ENCODE measurements around the gene NRCAM. TPM values are rescaled to one million over a fixed set of nuclear protein-coding genes. Genes with fewer than 3 reads are reported as not detected.

The NRCAM gene
- total RNA-seq, 1 experiment from 2014 or later: 40.3 TPM

GRCh38 chr7:108127461-108127860 lies 328.8 kb downstream of the NRCAM start:
- Histone ChIP-seq H2AFZ (no peak overlapping the region), H4K20me1 (ENCODE audit: insufficient read depth) (no peaks in the 10 kb centered on the region), H3K4me2 (no peak overlapping the region), H3F3A (ENCODE audit: insufficient read depth, low read depth) (no peaks in the 10 kb centered on the region), H3K4me3 (no peak overlapping the region), H3K9me2 (ENCODE audit: insufficient read depth) (no peaks in the 10 kb centered on the region), H3K79me2 (ENCODE audit: low read depth) (no peaks in the 10 kb centered on the region), H3K27ac (no peak overlapping the region), H3K9me3 (ENCODE audit: insufficient read depth, low read depth) (no peaks in the 10 kb centered on the region), H3K4me1 (replicated peaks; ENCODE audit: insufficient read depth) (no peaks in the 10 kb centered on the region), H3K27me3 (ENCODE audit: insufficient read depth, low read depth) (no peaks in the 10 kb centered on the region), H3K36me3 (ENCODE audit: low read depth) (no peaks in the 10 kb centered on the region)
- no TSS peak for BruUV-seq (replicated peaks)
- intact Hi-C loops (cut with micrococcal nuclease; ENCODE audit: unreplicated experiment): no loop called here
- ChIA-PET POLR2A (ENCODE audit: unreplicated experiment) (no interaction called here), CTCF (no interaction called here)
- no peak for DNase-seq
- TF ChIP-seq, protein P1, sequence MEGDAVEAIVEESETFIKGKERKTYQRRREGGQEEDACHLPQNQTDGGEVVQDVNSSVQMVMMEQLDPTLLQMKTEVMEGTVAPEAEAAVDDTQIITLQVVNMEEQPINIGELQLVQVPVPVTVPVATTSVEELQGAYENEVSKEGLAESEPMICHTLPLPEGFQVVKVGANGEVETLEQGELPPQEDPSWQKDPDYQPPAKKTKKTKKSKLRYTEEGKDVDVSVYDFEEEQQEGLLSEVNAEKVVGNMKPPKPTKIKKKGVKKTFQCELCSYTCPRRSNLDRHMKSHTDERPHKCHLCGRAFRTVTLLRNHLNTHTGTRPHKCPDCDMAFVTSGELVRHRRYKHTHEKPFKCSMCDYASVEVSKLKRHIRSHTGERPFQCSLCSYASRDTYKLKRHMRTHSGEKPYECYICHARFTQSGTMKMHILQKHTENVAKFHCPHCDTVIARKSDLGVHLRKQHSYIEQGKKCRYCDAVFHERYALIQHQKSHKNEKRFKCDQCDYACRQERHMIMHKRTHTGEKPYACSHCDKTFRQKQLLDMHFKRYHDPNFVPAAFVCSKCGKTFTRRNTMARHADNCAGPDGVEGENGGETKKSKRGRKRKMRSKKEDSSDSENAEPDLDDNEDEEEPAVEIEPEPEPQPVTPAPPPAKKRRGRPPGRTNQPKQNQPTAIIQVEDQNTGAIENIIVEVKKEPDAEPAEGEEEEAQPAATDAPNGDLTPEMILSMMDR (conservative IDR thresholded peaks at IDR 0.05): no peak
- no peak for TF ChIP-seq EZH2 (IDR thresholded peaks at IDR 0.05; ENCODE audit: low read depth)

DNA sequence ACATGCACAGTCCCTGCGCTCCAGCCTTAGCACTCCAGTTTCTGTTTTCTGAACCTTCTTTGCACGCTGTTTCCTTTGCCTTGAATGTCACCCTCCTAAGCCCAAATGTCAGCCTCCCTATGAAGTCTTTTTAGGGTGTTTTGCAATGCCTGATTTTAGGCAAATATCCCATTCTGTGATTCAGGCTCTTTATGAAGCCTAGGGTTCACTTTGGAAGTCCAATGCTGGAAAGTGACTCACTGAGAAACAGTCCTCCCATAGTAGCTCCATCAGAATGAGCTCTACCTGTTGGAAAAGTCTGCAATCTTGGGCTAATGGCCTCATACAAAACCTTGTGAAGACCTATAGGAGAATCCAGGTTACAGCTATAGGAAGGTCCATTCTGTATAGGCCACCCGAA lies 331.4 kb downstream of the NRCAM start:
- no peak for DNase-seq
- Histone ChIP-seq H3K9me2 (ENCODE audit: insufficient read depth) (no peaks in the 10 kb centered on the region), H2AFZ (no peak overlapping the region), H3K27me3 (ENCODE audit: insufficient read depth, low read depth) (no peaks in the 10 kb centered on the region), H4K20me1 (ENCODE audit: insufficient read depth) (no peaks in the 10 kb centered on the region), H3F3A (ENCODE audit: insufficient read depth, low read depth) (no peaks in the 10 kb centered on the region), H3K4me3 (no peak overlapping the region), H3K79me2 (ENCODE audit: low read depth) (no peaks in the 10 kb centered on the region), H3K27ac (no peak overlapping the region), H3K4me1 (replicated peaks; ENCODE audit: insufficient read depth) (no peaks in the 10 kb centered on the region), H3K4me2 (no peak overlapping the region), H3K9me3 (ENCODE audit: insufficient read depth, low read depth) (no peaks in the 10 kb centered on the region), H3K36me3 (ENCODE audit: low read depth) (no peaks in the 10 kb centered on the region)
- BruUV-seq (replicated peaks): no TSS peak
- ChIA-PET POLR2A (ENCODE audit: unreplicated experiment) (no interaction called here), CTCF (no interaction called here)
- TF ChIP-seq, protein P1 (conservative IDR thresholded peaks at IDR 0.05): no peak
- TF ChIP-seq EZH2 (IDR thresholded peaks at IDR 0.05; ENCODE audit: low read depth): no peak
- intact Hi-C loops (cut with micrococcal nuclease; ENCODE audit: unreplicated experiment): no loop called here

GRCh38 chr7:108122181-108122580 lies 334.1 kb downstream of the NRCAM start:
- H4K20me1 ChIP-seq (ENCODE audit: insufficient read depth): no peaks in the 10 kb centered on the region
- H3K79me2 ChIP-seq (ENCODE audit: low read depth): no peaks in the 10 kb centered on the region
- no peaks in the 10 kb centered on the region for H3F3A ChIP-seq (ENCODE audit: insufficient read depth, low read depth)
- no TSS peak for BruUV-seq (replicated peaks)
- intact Hi-C loops (cut with micrococcal nuclease; ENCODE audit: unreplicated experiment): no loop called here
- no peak overlapping the region for H3K27ac ChIP-seq
- H2AFZ ChIP-seq: no peak overlapping the region
- no peak for TF ChIP-seq EZH2 (IDR thresholded peaks at IDR 0.05; ENCODE audit: low read depth)
- TF ChIP-seq, protein P1 (conservative IDR thresholded peaks at IDR 0.05): no peak
- ChIA-PET CTCF (interaction anchor here (0.6 kb wide), 1 partner anchor 16 kb away, joined by 5 read pairs; no protein-coding TSS in a partner anchor), POLR2A (ENCODE audit: unreplicated experiment) (no interaction called here)
- H3K36me3 ChIP-seq (ENCODE audit: low read depth): no peaks in the 10 kb centered on the region
- no peaks in the 10 kb centered on the region for H3K27me3 ChIP-seq (ENCODE audit: insufficient read depth, low read depth)
- H3K9me2 ChIP-seq (ENCODE audit: insufficient read depth): no peaks in the 10 kb centered on the region
- no peak overlapping the region for H3K4me3 ChIP-seq
- DNase-seq: no peak
- no peak overlapping the region for H3K4me2 ChIP-seq
- H3K9me3 ChIP-seq (ENCODE audit: insufficient read depth, low read depth): no peaks in the 10 kb centered on the region
- H3K4me1 ChIP-seq (replicated peaks; ENCODE audit: insufficient read depth): no peaks in the 10 kb centered on the region

Data from PC-9 (cell line).